Measurements from ENCODE around the gene OXER1.
"Not testable (repeated sequence)": the region's sequence is repeated elsewhere in the genome, so short reads cannot be mapped to it uniquely, and the experiment has no call there.

Gene OXER1

GRCh38 chr2:42733852-42734251 lies 30.1 kb downstream of the OXER1 start (continued):
- TF ChIP-seq ZNF629 (tag by site-specific recombination; IDR thresholded peaks at IDR 0.05) (no peak), ZEB2 (tag by site-specific recombination; IDR thresholded peaks at IDR 0.05) (no peak), REPIN1 (tag by site-specific recombination; IDR thresholded peaks at IDR 0.05; ENCODE audit: low read depth) (no peak)

GRCh38 chr2:42731316-42731715 lies 32.6 kb downstream of the OXER1 start:
- H3K4me3 ChIP-seq (ENCODE audit: low read depth, low read length); POLR2A ChIA-PET; H3K9me3 ChIP-seq (ENCODE audit: control insufficient read depth, insufficient read depth, low read depth, low read length); H3K4me1 ChIP-seq (ENCODE audit: control insufficient read depth, insufficient read depth, low read length); H3K27ac ChIP-seq (ENCODE audit: extremely low read depth, low read depth, low read length); H3K36me3 ChIP-seq (ENCODE audit: control insufficient read depth in 2 of 2, insufficient read depth in 1 of 2, low read length in 2 of 2): not testable (repeated sequence)
- CTCF ChIA-PET: interaction anchor here (0.6 kb wide), 1 partner anchor 213 kb away, joined by 4 read pairs; no protein-coding TSS in a partner anchor

- ChIA-PET CTCF (interaction anchor here (0.7 kb wide), 1 partner anchor 8 kb away, joined by 4 read pairs; no protein-coding TSS in a partner anchor), POLR2A (no interaction called here)
- H3K4me1 ChIP-seq (ENCODE audit: control insufficient read depth, insufficient read depth, low read length): no peaks in the 10 kb centered on the region
- H3K36me3 ChIP-seq (ENCODE audit: control insufficient read depth in 2 of 2, insufficient read depth in 1 of 2, low read length in 2 of 2): peaks cover 0 to 16% of the 10 kb centered on the region in 2 experiments; a peak in 2 of 3 replicates
- no peak for TF ChIP-seq ZNF394 (tag by site-specific recombination; IDR thresholded peaks at IDR 0.05; ENCODE audit: borderline replicate concordance)
- TF ChIP-seq ZNF37A (tag by site-specific recombination; IDR thresholded peaks at IDR 0.05): no peak
- no peak for TF ChIP-seq BCL11B (tag by site-specific recombination; IDR thresholded peaks at IDR 0.05; ENCODE audit: low read depth)
- TF ChIP-seq ZNF449 (tag by site-specific recombination; IDR thresholded peaks at IDR 0.05): no peak
- no peak for TF ChIP-seq ZNF19 (tag by site-specific recombination; IDR thresholded peaks at IDR 0.05; ENCODE audit: low read depth)
- TF ChIP-seq ZSCAN16 (tag by site-specific recombination; IDR thresholded peaks at IDR 0.05): no peak
- TF ChIP-seq ZNF571 (tag by site-specific recombination; IDR thresholded peaks at IDR 0.05): no peak
- TF ChIP-seq ZNF292 (tag by site-specific recombination; IDR thresholded peaks at IDR 0.05; ENCODE audit: borderline replicate concordance, low read depth): no peak
- TF ChIP-seq ZNF704 (tag by site-specific recombination; IDR thresholded peaks at IDR 0.05): no peak
- no peak for TF ChIP-seq ZNF223 (tag by site-specific recombination; IDR thresholded peaks at IDR 0.05)
- TF ChIP-seq BCL6B (tag by site-specific recombination; IDR thresholded peaks at IDR 0.05): no peak
- no peak for TF ChIP-seq ZNF48 (tag by site-specific recombination; IDR thresholded peaks at IDR 0.05)
- no peak for TF ChIP-seq REST (tag by site-specific recombination; IDR thresholded peaks at IDR 0.05)
- no peak for TF ChIP-seq ZNF560 (tag by site-specific recombination; IDR thresholded peaks at IDR 0.05; ENCODE audit: borderline replicate concordance)
- TF ChIP-seq ZFP41 (tag by site-specific recombination; IDR thresholded peaks at IDR 0.05; ENCODE audit: borderline replicate concordance): no peak
- TF ChIP-seq BCL11A (tag by site-specific recombination; IDR thresholded peaks at IDR 0.05; ENCODE audit: low read depth): no peak
- no peak for TF ChIP-seq ZNF548 (tag by site-specific recombination; IDR thresholded peaks at IDR 0.05)
- TF ChIP-seq ZNF423 (tag by site-specific recombination; IDR thresholded peaks at IDR 0.05): no peak
- no peaks in the 10 kb centered on the region for H3K9me3 ChIP-seq (ENCODE audit: control insufficient read depth, insufficient read depth, low read depth, low read length)
- no peak overlapping the region for H3K4me3 ChIP-seq (ENCODE audit: low read depth, low read length)
- H3K27ac ChIP-seq (ENCODE audit: extremely low read depth, low read depth, low read length): no peak overlapping the region
Observed at GRCh38 chr2:42726680-42727079, 37.3 kb downstream of the OXER1 start.

Data from HEK293 (cell line).